GM18526 (cell line): ENCODE measurements around the gene FAM117A.

Experiments used
- POLR2A ChIP-seq: IDR thresholded peaks from 3 replicates; pipeline ENCODE4 v1.6.1; 2011; ENCODE audit not compliant: insufficient read length; ENCODE audit errors: extremely low read depth

FAM117A gene

DNA sequence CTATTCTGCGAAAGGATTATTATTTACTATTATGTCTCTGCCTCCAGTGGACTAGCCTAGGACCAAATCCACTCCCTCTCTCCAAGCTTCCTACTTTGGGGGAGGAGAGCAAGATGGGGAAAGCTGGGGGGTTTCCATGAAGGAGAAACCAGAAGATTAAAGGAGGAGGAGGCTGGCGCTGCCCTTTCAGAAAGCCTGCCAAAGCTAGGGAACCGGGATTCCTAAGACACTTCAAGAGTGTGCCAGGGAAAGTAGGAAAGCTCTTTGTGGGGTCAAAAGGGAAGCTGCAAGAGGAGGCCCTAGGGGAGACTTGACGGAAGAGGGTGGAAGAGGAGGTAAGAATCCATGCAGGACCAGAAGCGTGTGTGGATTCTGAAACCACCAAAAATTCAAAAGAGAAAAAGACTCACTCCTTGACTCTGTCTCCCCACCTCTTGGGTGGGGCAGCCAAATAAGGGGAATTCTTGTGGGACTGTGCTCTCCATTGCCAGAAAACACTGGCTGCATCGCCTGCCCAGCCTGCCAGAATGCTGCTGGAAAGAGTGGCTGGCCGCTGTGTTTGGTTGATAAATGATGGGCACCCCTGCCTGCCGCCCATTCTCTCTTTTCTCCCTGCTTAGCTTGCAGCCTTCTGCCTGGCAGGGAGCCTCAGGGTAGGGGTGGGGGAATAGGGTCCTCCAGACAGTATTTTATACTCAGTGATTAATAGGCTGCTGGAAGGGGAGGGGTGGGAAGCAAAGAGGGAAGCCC is 12.8 kb upstream of the FAM117A start:
- no peak for TF ChIP-seq POLR2A

DNA sequence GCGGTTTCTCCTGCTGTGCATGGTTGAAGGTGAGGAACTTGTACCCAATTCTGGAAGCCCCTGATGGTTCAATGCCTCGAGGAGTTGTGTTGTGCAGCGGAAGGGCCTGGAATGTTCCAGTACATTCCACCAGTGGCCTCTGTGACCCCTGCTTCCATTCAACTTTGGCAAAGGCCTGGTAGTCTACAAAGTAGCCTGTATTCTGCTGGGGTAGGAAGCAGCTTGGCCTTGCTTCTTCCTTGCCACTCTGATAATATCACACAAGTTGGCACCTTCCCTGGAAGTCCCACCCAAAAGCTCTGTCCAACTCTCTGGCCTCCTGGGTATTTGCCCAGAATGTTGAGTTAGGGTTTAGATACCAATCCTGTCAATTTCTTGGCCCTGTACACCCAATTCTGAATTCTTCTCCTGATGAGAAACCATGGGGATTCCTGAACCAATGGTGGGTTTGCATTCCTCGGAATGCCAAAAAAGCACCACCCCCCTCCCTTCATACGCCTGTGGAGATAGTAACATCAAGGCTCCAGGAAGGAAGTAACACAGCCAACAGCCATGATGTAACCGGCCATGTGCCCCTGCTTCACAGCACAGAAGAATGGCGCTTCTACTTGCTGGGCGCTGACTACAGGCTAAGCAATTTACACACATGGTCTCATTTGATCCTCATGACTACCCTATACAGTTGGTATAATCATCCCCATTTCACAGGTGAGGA is 11.8 kb upstream of the FAM117A start:
- no peak for TF ChIP-seq POLR2A

DNA sequence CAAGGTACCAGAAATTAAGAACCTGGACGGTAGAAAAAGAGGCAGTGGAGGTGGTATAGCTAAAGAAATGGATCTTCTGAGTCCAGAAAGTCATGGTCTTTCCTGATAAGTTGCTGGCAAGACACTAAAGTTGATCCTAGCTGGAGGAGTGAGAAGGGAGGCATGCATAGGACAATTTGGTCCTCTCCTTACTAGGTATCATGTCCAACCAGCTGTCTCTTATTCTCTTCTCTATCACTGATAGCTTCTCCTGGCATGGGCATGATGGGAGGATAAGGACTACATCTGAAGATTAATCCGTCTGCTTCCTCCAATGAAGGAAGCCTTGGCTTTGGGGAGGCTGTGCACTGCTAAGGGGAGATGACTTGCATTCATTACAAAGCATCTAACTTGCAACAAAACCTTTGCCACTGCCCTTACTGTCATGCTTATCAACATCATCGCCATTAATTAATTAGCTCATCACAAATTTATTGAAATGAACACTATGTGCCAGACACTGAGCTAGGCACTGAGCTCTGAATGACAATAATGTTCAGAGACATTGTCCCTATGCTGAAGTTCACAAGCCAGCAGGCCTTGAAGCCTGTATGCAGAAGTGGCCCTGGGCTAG is 3.1 kb upstream of the FAM117A start:
- no peak for TF ChIP-seq POLR2A

DNA sequence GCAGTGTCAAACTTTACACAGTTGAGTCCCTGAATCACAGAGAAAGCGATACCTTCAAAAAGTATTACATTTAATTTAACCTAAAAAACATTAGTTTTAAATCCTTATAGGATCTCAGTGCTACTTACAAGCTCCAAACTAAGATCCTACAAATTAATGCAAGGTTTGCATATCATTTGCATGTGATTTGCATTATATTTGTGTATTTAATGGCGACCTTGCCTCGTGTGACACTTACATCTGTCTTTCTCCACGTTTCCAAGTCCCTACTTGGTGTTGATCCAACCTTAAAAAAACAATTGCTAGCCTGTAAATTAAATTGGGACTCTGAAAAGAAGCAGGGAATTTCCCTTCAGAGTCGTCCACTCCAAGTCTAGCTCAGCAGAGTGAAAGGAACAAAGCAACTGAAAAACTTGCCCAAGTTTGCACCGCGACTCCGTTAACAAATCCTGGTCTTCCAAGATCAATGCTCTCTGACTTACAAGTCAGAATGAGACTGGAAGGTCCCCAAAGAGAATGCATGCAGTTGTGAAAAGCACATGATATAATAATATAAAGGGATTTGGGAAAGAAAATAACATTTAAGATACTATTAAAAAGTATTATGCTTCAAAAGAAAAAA is 739 bp upstream of the FAM117A start:
- no peak for TF ChIP-seq POLR2A

DNA sequence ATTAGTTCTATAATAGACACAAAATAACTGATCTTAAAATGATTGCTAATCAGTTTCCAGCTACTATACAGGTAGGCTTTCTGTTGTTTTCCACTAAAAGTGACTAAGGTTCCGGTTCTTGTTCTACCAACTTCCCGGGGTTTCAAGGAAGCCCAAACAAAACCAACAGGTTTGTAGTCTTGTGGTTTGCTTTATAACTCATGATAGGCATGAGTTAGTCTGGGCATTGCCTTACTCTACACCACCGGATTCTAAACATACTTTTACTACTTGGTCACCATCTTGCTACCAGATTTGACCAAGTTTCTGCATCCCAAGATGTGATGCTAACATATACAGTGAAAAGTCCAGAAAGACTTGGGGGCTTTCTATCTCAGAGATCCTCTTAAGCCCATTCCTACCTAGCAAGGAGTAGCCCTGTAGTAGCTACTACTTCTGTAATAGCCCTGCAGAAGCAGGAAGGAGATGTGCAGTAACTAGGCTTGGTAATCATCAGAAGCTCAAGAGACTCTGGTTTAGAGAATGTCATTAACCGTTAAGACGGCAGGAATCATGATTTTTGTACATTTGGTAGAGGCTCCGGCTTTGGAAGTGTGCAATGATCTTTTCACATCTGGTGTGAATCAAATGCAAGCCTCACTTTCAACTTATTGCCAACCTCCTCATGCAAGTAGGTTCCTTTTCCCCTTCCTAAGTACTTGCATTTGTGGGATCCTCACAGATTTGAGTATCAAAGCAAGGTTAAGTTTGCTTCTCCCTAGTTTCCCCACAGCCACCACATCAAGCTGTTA is 1.6 kb downstream of the FAM117A start:
- TF ChIP-seq POLR2A, result no peak

DNA sequence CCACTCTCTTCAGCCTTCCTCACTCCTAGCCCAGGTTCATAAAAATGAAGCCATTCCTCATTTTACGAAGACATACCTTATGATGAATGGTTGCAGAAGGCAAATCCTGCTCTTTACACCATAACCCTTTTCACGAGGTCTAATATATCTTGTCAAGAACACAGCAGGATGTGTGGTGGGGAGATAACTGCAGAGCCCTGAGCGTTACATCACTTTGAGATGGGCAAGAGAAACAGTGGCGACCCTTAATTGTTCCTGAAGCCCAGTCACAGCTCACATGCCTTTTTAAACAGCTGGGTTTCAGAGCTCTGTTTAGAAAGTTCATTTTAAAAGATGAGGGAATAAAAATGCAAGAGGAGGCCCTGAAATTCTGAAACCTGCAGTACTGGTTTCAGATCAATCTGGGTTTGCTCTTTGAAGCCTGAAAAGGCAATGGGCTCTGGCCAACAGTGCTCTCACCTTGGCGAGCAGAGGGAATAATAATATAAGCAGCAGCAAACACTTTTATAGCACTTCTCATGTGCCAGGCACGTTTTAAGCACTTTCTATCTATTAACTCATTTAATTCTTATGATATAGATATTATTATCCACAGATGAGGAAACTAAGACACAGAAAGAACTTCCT is 2.9 kb downstream of the FAM117A start:
- no peak for TF ChIP-seq POLR2A

DNA sequence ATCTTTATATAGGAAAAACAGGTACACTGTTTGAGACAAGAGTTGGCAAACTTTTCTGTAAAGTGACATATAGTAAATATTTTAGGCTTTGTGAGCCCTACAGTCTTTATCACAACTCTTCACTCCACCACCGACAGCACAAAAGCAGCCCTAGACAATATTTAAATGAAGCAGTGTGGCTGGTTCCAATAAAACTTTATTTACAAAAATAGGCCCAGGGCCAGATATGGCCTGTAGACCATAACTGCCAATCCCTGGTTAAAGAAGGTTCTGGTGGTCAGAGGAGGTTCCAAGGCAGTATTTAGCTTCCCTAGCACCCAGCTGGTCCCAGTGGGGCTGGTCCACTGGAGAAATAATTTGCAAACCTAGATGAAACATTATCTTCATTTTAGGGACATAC is 3.6 kb downstream of the FAM117A start:
- TF ChIP-seq POLR2A, result no peak

DNA sequence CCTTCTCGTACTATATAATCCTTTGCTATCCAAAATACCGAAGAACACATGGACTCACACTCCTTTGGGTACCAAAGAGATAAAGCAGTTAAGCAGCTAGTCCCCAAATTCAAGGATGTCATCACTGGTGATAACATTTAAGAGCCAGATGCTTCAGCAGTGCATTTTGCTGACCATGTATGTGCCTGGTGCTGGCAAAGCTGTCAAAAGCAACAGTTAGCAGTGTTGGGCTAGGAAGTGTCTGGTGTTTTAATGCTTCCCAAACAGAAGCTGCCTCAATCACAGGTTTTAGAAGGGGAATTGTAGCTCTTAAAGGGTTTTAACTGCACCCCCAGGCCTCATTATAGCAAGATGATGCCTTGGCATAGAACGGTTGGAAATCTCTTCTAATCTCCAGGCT is 4.7 kb downstream of the FAM117A start:
- no peak for TF ChIP-seq POLR2A

DNA sequence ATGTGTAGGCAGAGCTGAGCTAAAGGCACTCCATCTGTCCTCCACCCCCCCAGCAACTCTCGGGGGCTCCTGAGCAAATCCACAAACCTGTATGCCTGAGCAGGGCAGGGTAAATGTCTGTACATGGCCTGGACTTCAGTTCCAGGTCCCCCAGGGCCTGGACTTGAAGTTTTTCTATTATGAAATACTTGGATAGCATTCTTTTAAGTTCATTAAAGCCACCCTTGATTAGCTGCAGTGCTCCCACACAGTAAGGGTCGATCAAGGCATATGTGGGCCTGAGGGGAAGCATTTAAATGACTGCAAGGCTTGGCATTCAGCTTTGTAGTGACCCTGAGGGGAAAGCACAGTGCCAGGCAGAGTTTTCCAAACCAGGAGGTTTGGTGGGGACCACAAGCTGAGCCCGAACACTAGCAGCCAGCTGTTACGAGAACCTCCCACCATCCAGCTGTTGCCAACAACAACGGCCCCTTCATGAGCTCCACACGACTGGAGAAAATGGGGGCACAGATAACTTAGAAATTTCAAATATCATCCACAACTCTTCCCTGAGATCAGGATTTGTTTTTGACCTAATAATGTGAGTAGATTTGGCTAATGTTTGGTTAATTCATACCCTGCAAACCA is 6.7 kb downstream of the FAM117A start:
- TF ChIP-seq POLR2A, result no peak

DNA sequence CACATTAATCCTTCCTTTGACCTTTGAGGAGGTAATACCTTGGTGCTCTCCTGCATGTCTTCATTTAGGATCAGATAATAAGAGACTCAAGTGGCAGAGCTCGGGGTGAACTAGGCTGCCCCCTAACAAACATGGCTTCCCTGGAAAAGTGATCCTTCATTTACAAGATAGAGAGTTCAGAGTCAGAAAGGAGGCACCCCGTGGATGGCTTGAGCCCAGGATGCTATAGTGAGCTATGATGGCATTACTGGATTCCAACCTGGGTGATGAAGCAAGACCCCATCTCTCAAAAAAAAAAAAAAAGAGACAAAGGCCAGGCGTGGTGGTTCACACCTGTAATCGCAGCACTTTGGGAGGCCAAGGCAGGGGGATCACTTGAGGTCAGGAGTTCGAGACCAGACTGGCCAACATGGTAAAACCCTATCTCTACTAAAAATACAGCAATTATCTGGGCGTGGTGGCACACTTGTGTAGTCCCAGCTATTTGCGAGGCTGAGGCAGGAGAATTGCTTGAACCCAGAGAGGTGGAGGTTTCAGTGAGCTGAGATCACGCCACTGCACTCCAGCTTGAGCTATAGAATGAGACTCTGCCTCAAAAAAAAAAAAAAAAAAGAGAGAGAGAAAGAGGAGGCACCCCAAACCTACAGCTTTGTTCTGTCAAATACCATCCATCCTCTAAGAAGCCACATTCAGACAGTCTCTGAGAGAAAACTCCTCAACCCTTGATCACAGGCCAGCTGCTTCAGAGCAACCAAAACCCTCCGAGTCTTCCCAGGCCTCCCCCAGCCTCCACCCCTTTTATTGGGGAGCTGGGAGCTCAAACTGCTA is 7.4 kb downstream of the FAM117A start:
- TF ChIP-seq POLR2A, result no peak

DNA sequence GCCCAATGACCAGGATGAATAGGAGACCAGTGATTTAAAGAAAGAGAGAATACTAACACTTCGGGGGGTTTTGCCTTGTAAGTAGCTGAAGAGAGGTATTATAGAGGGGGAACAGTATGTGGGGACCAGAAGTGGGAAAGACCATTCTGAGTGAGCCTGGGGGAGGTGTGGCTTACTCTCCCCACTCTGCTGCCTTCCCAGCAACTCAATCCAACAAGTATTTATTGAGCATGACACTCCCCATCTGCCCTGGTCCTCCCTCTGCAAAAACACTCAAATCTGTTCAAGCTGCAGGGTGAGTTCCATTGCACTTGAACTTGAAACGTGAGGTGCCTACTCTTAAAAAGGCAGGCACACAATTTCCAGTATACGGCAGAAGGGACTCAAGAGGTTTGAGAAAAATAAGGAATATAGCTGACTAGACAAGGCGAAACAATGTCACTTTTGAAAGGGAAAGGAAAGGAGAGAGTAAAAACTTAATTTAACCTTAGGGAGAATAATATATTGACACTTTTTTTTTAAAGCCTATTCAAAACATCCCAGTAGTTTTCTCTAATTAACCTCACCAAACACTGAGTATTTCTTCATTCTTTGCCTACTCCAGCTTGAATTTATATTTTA is 8.2 kb downstream of the FAM117A start:
- TF ChIP-seq POLR2A, result no peak

DNA sequence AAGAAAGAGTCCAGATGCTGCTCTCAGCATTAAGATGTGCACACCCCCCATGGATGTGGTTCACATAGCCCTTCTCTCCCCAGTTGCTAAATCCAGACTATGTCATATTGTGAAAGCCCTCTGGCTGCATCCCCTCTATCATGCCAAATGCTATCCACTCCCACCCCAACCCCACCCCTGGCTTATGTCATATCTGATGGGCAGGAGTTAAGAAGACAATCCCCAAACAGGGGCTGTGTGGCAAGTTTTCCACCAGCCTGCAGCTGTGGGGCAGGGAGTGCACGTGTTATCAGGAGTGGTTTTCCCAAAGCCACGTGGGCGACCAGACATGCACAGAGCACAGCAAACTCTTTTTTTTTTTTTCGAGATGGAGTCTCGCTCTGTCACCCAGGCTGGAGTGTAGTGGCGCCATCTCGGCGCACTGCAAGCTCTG is 10.0 kb downstream of the FAM117A start:
- no peak for TF ChIP-seq POLR2A

DNA sequence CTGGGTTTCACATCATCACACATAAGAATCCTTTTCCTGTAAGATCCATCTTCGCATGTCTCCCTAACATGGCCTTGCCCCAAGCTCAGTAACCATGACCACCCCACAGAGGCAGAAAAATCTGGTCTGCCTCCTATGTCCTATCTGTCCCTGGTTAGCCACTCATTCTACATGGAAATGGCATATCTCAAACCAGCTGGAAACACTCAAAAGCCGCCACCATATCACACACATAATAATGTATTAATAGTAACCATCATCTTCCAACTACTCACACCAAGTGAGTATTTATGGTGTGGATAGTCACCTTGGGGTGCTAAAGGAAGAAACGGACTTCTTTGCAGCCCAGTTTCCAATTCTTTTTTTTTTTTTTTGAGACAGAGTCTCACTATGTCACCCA is 11.4 kb downstream of the FAM117A start:
- TF ChIP-seq POLR2A, result no peak
